Erythroblast (primary cell): ENCODE measurements around the gene SIX3.

Source experiments
- DNase-seq, 2 experiments: peaks; one replicate each; lab custom pipeline; 2025; lab: John Stamatoyannopoulos, UW
- GATA1 ChIP-seq: IDR thresholded peaks from 2 replicates; pipeline ENCODE4 v1.6.1; 2011; ENCODE audit warnings: low read depth, mild to moderate bottlenecking, control low read depth, low read length, moderate library complexity
- POLR2A ChIP-seq: IDR thresholded peaks from 2 replicates; pipeline ENCODE4 v1.6.1; 2011; ENCODE audit warnings: mild to moderate bottlenecking, low read length

Gene SIX3

GRCh38 chr2:44934983-44935728 is 6.3 kb upstream of the SIX3 start:
- no peak for TF ChIP-seq GATA1
- no peak for TF ChIP-seq POLR2A
- no peak for DNase-seq

DNA sequence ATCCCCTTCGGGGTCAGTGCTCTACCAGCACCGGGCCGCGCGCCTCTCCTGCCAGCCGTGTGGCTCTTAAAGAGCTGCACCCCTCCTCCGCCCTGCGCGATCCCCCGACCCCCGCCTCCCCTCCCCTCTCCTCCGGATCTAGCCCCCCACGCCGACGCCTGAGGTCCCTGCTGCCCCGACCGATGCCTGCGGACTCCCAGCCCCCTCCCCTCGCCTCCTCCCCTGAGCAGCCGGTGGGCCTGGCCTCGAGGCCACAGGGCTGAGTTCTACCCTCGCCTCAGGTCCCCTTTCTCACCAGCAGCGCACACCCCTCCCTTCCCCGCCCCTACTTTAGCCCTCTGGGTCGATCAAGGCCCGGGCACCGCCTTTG is 5.8 kb upstream of the SIX3 start:
- no peak for DNase-seq
- TF ChIP-seq POLR2A (no peak), GATA1 (no peak)

- no peak for DNase-seq
- no peak for TF ChIP-seq POLR2A
- TF ChIP-seq GATA1, result no peak
Measured at GRCh38 chr2:44936275-44936674, 5.2 kb upstream of the SIX3 start.

- DNase-seq, result no peak
Measured at GRCh38 chr2:44936715-44937687, 4.5 kb upstream of the SIX3 start.

GRCh38 chr2:44937688-44938240 is 3.7 kb upstream of the SIX3 start:
- DNase-seq, result peak; percentile 8

More at GRCh38 chr2:44936715-44937687, 4.5 kb upstream of the SIX3 start:
- TF ChIP-seq POLR2A, result no peak
- no peak for TF ChIP-seq GATA1

DNA sequence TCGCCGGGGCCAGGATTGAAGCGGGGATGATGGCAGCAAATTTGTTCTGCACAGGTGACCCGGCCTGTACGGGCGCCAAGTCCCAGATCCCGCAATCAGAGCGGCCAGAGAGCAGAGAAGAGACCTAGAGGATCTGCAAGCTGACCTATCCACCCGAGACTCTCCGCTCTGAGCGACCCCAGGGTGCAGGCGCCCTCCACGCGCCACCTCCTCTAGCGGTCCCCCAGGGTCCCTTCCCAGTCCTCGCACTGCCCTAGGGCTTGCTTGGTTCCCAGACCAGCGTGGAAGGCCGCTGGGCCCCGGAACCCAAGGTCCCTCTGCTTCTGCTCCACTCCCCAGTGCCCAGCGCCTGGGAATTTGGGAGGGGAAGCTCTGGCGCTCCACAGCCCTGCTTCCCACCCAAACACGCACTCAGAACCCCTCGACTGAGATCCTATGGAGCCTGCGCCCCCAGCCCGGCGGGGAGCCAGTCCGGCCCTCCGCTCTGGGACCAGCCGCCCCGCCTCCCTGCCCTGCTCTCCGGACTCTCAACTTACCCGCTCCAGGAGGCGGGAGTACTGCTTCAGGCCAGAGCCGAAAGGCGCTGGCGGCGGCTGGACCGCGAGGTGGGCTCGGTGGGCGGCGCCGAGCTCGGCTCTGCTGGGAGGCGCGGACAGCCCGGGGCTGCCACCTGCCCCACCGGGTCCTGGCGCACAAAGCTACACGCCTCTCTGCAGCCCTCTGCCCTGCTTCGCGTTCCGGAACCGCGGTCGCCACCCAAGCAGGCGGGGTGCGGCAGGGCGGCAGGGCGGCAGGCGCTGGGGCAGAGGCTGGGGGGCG is 3.0 kb upstream of the SIX3 start:
- no peak for DNase-seq
- TF ChIP-seq POLR2A (no peak), GATA1 (no peak)

More at GRCh38 chr2:44937688-44938240, 3.7 kb upstream of the SIX3 start:
- no peak for TF ChIP-seq GATA1
- TF ChIP-seq POLR2A, result no peak

DNA sequence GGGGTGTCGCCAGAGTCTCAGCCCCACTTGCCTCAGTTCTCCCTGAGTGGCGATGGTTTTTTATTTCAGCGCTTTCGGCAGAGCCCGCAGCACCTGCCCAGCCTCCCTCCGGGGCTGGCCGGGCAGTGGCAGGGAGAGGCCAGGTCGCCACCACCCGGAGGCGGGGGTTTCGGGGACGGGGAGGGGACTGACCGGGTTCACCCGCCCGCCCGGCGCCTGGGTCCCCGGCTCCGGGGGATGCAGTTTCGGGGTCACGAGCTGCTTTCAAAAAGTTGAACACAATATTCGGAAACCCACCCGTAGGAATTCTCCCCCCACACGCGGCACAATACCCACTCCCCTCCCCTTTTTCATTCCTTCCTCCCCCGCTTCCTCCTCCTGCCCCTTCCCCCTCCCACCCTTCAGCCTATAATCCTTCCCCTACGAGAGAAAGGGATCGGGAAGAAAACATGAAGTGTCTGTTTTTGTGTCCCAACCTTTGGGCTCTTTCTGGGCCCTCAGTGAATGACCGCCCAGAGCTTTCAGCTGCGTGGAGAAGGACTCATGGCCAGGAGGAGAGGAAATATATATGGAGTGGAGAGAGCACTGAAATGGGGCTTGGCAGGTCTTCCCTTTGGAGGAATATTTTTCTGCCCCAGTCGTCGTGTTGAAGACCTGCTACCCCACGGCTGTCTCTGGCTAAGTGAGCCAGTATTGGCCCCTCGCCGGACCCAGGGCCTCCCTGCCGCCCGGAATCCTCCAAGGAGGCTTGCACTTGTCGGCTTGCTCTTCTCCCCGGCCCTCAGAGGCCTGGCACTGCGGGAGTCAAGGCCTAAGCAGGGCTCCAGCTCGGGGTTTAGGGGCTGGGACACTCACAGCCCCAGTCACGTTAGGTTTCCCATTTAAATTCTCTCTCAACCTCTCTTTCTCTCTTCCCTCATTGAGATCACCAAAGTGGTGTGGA is 2.1 kb upstream of the SIX3 start:
- no peak for TF ChIP-seq GATA1
- no peak for TF ChIP-seq POLR2A
- no peak for DNase-seq

DNA sequence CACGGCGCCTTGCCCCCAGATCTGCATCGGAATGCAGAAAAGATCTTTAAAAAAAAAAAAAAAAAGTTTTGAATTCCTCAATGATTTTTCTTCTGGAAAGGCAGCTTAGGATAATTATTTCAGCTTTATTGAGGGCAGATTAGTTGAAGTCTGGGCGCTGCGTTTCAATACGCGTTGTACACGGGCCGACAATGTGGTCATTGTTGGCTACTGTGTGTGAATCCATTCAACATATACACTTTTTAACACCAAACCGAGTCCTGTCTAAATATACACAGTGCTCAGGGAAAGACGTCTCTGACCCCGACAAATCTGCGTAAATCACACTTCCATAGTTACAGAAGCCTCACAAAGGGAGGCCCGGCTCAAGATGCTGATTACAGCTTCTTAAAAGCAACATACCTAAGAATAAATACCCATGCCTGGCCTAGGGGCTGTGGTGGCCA is 1.4 kb upstream of the SIX3 start:
- no peak for DNase-seq

DNA sequence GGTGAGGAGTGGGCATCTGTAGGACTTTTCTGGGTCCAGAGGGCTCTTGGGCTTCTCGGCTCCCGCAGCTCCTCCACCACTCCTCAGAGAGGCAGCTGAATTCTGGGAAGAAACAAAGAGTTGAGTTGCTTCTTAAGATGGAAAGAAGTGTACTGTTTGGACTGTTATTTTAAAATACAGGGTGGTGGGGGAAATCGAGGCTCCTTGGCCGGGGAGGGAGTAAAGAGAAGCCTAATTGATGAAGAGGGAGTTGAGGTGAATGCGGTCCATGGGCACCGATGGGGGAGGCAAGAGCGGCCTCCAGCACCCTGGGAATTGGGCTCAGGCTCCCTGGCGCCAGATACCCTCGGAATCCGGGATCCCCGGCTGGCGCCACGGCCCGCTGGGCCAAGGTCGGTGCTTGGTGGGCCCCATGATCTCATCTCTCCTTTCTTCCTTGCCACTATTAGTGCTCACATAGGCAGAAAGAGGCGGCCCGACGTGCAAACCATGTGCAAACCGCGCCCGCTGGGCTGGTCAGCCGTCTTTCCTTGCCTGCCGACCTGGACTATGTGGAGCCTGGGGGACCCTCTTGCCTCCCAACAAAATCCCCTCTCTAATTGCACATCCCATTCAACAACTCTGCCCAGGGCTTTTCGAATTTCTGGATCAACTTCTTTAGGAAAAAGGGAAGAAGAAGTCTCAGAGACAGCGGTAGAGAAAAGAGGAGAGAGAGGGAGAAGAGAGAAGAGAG is 604 bp upstream of the SIX3 start:
- DNase-seq, result no peak
- TF ChIP-seq POLR2A, result no peak
- no peak for TF ChIP-seq GATA1

More for the DNA sequence above, 1.4 kb upstream of the SIX3 start:
- no peak for TF ChIP-seq POLR2A
- no peak for TF ChIP-seq GATA1

- TF ChIP-seq POLR2A (no peak), GATA1 (no peak)
- peak in 1 of 2 experiments; percentile 29 for DNase-seq
Measured at GRCh38 chr2:44942304-44943030, 965 bp downstream of the SIX3 start.
